Measurements from ENCODE around the gene KHDC1. TPM values are rescaled to one million over a fixed set of nuclear protein-coding genes. Genes with fewer than 3 reads are reported as not detected.

The KHDC1 gene
- polyA plus RNA-seq, 1 donor from 2014 or later: 1.5 TPM

DNA sequence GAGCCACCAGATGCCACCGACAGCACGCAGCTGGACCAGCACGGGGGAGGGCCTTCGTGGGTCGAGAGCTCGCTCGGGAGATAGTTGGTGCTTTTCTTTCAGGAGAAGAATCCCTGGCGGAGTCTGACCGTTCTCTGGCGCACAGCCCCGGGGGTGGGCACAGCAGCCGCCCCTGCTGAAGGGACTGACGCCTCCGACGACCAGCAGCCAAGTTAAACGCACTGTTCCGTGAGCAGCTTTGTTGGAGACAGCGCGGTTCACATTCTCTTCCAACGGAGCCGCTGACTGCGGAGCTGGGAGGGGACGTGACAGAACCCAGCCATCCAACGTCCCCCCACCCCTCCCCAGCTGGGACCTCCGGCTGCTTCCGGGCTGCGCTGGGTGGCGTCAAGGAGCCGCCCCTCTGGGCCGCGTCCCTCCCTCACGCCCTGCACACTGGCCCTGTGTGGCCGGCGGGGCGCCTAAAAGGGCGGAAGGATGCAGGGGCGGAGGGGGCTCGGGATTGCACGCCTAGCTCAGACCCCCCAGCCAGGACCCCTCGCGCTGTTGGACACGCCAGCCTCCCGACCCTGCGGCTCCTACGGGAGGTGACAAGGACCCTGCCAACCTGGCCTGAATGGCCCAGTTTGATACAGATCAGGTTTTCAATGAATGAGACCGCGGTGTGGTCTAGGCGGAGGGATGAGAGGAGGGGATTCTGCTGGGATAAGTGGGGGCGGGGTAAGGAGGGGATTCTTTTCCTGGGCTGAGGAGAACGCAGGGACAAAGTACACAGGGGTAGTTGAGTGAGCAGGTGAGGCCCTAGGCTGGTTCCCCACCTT lies 36.4 kb upstream of the KHDC1 start:
- TF ChIP-seq TAF1 (IDR thresholded peaks at IDR 0.05; ENCODE audit: low read depth): no peak
- TF ChIP-seq SMC3 (conservative IDR thresholded peaks at IDR 0.05; ENCODE audit: poor library complexity): no peak
- TF ChIP-seq RAD21 (conservative IDR thresholded peaks at IDR 0.05): no peak
- no peak for TF ChIP-seq MXI1 (conservative IDR thresholded peaks at IDR 0.05; ENCODE audit: poor library complexity, severe bottlenecking)
- TF ChIP-seq, protein P1, sequence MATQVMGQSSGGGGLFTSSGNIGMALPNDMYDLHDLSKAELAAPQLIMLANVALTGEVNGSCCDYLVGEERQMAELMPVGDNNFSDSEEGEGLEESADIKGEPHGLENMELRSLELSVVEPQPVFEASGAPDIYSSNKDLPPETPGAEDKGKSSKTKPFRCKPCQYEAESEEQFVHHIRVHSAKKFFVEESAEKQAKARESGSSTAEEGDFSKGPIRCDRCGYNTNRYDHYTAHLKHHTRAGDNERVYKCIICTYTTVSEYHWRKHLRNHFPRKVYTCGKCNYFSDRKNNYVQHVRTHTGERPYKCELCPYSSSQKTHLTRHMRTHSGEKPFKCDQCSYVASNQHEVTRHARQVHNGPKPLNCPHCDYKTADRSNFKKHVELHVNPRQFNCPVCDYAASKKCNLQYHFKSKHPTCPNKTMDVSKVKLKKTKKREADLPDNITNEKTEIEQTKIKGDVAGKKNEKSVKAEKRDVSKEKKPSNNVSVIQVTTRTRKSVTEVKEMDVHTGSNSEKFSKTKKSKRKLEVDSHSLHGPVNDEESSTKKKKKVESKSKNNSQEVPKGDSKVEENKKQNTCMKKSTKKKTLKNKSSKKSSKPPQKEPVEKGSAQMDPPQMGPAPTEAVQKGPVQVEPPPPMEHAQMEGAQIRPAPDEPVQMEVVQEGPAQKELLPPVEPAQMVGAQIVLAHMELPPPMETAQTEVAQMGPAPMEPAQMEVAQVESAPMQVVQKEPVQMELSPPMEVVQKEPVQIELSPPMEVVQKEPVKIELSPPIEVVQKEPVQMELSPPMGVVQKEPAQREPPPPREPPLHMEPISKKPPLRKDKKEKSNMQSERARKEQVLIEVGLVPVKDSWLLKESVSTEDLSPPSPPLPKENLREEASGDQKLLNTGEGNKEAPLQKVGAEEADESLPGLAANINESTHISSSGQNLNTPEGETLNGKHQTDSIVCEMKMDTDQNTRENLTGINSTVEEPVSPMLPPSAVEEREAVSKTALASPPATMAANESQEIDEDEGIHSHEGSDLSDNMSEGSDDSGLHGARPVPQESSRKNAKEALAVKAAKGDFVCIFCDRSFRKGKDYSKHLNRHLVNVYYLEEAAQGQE (IDR thresholded peaks at IDR 0.05; ENCODE audit: borderline replicate concordance): no peak
- TF ChIP-seq, protein P2, sequence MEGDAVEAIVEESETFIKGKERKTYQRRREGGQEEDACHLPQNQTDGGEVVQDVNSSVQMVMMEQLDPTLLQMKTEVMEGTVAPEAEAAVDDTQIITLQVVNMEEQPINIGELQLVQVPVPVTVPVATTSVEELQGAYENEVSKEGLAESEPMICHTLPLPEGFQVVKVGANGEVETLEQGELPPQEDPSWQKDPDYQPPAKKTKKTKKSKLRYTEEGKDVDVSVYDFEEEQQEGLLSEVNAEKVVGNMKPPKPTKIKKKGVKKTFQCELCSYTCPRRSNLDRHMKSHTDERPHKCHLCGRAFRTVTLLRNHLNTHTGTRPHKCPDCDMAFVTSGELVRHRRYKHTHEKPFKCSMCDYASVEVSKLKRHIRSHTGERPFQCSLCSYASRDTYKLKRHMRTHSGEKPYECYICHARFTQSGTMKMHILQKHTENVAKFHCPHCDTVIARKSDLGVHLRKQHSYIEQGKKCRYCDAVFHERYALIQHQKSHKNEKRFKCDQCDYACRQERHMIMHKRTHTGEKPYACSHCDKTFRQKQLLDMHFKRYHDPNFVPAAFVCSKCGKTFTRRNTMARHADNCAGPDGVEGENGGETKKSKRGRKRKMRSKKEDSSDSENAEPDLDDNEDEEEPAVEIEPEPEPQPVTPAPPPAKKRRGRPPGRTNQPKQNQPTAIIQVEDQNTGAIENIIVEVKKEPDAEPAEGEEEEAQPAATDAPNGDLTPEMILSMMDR (IDR thresholded peaks at IDR 0.05; ENCODE audit: poor library complexity, severe bottlenecking): no peak
- Histone ChIP-seq H3K27me3 (ENCODE audit: insufficient read depth, low read depth, low read length) (no peaks in the 10 kb centered on the region), H3K4me2 (ENCODE audit: low read length) (no peak overlapping the region), H3K27ac (ENCODE audit: low read length) (no peak overlapping the region), H3K9ac (ENCODE audit: low read length) (no peak overlapping the region), H3F3A (ENCODE audit: insufficient read depth, low read length, poor library complexity, severe bottlenecking) (no peaks in the 10 kb centered on the region), H3K79me2 (replicated peaks; ENCODE audit: insufficient read depth, low read length) (no peaks in the 10 kb centered on the region), H3K9me3 (ENCODE audit: low read length) (no peaks in the 10 kb centered on the region), H3K9me2 (ENCODE audit: insufficient read depth, low read length) (no peaks in the 10 kb centered on the region), H2AFZ (ENCODE audit: low read depth, low read length) (no peak overlapping the region), H3K4me3 (ENCODE audit: low read length) (no peak overlapping the region), H4K20me1 (ENCODE audit: insufficient read depth) (no peaks in the 10 kb centered on the region), H3K36me3 (ENCODE audit: insufficient read depth, low read length) (no peaks in the 10 kb centered on the region)

DNA sequence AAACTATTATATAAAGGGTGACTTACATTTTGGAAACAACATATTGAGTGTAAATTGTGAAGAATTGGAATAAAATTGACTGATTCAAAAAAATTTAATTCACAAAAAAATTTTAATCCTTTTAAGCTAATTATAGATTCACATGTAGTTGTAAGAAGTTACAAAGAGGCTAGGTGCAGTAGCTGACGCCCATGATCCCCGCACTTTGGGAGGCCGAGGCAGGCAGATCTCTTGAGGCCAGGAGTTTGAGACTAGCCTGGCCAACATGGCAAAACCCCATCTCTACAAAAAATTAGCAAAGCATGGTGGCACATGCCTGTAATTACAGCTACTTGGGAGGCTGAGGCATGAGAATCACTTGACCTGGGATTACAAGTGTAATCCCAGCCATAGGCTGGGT lies 30.3 kb upstream of the KHDC1 start:
- no peak overlapping the region for H3K4me3 ChIP-seq (ENCODE audit: low read length)
- H3K9me2 ChIP-seq (ENCODE audit: insufficient read depth, low read length): no peaks in the 10 kb centered on the region
- H3K36me3 ChIP-seq (ENCODE audit: insufficient read depth, low read length): no peaks in the 10 kb centered on the region
- no peak overlapping the region for H3K27ac ChIP-seq (ENCODE audit: low read length)
- TF ChIP-seq, protein P1 (IDR thresholded peaks at IDR 0.05; ENCODE audit: borderline replicate concordance): no peak
- no peak for TF ChIP-seq TAF1 (IDR thresholded peaks at IDR 0.05; ENCODE audit: low read depth)
- no peak for TF ChIP-seq POLR2AphosphoS5 (IDR thresholded peaks at IDR 0.05)
- TF ChIP-seq MXI1 (conservative IDR thresholded peaks at IDR 0.05; ENCODE audit: poor library complexity, severe bottlenecking): no peak
- TF ChIP-seq, protein P2 (IDR thresholded peaks at IDR 0.05; ENCODE audit: poor library complexity, severe bottlenecking): no peak
- no peak for TF ChIP-seq RAD21 (conservative IDR thresholded peaks at IDR 0.05)
- no peak overlapping the region for H3K4me2 ChIP-seq (ENCODE audit: low read length)
- no peaks in the 10 kb centered on the region for H4K20me1 ChIP-seq (ENCODE audit: insufficient read depth)
- no peaks in the 10 kb centered on the region for H3K79me2 ChIP-seq (replicated peaks; ENCODE audit: insufficient read depth, low read length)
- no peaks in the 10 kb centered on the region for H3K9me3 ChIP-seq (ENCODE audit: low read length)
- H3K9ac ChIP-seq (ENCODE audit: low read length): no peak overlapping the region
- H3F3A ChIP-seq (ENCODE audit: insufficient read depth, low read length, poor library complexity, severe bottlenecking): no peaks in the 10 kb centered on the region
- no peak overlapping the region for H2AFZ ChIP-seq (ENCODE audit: low read depth, low read length)
- no peaks in the 10 kb centered on the region for H3K27me3 ChIP-seq (ENCODE audit: insufficient read depth, low read depth, low read length)

Data from neural cell (in vitro differentiated cells).